ENCODE measurements around the gene DNAJC17.

DNAJC17 gene

DNA sequence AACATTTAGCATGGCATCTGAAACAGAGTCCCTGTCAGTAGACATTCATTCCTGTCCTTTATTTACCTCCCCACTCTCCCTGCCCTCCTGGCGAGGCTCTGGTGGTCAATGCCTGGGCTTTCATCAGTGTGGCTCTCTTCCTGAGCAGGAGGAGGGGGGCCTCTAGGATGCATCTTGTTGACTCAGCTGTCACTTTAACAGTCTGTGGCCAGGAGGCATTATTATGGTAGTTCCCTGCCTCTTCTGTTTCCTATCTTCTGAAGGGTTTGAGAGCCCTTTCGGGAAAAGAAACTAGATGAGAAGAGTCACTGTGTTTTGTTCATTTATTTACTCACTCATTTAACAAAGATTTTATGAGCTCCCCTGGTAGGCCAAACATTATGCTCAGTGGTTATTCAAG lies 23.6 kb upstream of the DNAJC17 start:
- DNase-seq (ENCODE audit: low spot score): no peak

DNA sequence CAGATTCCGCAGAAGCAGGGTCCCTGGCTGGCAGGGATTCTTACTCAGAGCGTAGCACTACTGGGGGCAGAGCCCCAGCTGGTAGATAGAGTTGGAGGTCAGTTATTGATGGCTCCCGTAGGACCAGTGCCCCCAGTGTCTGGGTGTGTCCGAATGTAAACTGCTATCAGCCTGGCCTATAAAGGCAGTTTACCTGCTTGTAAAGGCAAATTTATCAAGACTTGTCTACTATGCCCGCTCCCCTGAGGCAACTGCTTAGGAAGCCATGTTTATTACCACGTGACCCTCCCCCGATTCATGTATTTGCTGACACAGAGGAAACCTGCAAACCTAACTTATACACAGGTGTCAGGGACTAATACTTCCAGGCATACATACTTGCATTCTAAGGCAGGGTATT lies 21.8 kb upstream of the DNAJC17 start:
- DNase-seq (ENCODE audit: low spot score): no peak

DNA sequence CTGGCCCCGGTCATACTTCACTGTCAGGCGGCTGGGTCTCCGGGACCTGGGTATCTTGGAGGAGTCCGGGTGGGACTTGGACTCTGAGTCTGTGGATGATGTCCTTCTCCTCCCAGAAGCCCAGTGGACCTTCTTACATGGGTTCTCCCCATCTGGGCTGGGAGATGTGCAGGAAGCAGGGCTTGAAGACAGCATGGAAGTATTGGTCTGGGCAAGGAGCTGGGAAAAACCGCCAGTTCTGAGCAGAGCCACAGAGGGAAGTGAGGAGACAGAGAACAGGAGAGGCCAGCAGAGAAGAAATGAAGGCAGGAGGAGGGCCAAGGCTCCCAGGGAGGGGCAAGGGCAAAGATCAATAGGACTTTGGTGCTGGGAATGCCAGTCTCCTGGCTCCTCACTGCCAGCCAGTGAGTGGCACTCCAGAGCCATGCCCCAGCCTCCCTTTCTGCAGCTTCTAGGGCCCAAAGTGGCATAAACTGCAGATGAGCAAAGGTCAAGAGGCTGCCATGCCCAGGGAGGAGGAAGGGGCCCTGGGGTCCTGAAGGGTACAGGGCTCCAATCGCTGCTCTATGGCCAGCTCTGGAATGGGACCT lies 21.3 kb upstream of the DNAJC17 start, which contains the start of gene PPP1R14D:
PPP1R14D (minus strand) TSS at position 262 of the 590 bp plus-strand sequence; CDS start at position 195, 67 bp downstream.
- no peak for DNase-seq (ENCODE audit: low spot score)

DNA sequence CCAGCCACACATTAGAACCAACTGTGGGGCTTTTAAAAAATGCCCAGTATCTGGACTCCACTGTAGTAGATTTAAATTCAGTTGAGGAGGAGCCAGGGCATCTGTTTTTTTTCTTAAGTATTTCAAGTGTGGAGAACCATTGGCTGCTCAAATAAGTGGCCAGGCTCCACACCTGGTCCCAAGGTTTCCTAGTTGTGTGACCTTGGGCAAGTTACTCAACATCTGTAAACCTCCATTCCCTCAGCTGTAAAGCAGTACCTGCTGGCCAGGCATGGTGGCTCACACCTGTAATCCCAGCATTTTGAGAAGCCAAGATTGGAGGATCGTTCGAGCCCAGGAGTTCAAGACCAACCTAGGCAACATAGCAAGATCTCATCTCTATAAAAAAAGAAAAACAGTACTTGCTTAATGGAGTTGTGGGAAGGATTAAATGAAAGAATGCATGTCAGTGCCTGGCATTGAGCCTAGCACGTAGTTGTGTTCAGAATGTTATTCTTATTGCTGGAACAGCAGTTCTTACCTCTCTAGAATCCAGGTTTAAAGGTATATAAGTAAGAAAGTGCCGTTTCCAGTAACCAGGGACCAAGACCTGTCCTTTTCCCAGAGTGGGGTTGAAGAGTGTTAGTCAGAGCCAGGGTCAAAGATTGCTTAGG lies 19.3 kb upstream of the DNAJC17 start:
- no peak for DNase-seq (ENCODE audit: low spot score)

DNA sequence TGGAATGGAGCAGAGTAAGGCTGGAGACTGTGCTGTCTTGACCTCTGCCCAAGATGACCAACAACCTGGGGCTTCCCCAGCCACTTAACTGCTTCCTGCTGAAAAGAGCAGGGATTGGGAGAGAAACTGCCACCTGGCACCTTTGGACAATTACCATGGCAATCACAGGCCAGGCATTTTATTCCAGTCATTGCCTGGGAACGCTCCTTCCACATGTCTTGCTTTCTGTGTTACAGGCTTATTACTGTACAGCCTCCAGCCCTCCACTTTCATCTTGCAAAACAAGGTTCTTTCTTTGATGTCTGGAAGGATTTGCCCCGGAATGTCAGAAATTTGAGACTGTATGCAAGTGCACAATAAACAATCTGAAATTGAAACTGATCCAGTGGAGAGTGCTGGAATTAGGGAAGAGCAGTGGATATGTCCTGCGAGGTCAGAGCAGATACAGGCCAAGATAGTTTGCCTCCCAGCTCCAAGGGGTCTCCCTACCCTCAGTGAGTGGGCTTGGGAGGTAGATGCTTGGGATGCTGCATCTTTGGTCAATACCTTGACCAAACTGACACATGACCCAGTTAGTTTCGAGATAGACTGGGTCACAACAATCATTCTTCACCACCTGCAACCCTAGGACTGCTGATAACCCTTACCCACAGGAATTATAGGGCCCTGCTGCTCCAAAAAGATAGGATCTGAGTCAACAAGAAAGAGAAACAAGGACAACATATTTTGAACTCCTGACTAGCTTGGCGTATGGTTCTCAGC lies 18.6 kb upstream of the DNAJC17 start:
- no peak for DNase-seq (ENCODE audit: low spot score)

DNA sequence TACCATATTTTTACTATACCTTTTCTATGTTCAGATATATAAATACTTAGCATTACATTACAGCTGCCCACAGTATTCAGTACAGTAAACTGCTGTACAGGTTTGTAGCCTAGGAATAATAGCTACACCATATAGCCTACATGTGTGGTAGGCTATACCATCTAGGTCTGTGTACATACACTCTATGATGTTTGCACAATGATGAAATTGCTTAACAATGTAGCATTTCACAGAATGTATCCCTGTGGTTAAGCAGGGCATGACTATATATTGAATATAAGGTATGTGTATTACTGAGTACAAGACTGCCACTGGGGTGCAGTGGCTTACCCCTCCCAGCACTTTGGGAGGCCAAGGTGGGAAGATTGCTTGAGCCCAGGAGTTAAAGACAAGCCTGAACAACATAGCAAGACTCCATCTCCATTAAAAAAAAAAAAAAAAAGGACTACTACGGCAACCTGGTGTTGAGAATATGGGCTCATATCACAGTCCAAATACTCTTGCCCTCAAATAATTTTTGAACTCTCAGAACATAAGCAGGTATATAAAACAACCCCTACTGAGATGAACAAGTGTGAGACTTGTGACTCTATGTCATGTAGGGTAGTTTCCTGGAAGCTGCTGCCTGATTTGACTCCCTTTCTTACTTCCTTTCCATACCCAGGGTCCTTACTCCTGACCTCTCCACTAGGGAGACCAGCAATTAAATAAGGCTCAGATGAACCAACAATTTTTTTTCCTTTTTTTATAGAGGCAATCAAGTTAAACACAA lies 16.5 kb upstream of the DNAJC17 start:
- DNase-seq (ENCODE audit: low spot score): no peak

DNA sequence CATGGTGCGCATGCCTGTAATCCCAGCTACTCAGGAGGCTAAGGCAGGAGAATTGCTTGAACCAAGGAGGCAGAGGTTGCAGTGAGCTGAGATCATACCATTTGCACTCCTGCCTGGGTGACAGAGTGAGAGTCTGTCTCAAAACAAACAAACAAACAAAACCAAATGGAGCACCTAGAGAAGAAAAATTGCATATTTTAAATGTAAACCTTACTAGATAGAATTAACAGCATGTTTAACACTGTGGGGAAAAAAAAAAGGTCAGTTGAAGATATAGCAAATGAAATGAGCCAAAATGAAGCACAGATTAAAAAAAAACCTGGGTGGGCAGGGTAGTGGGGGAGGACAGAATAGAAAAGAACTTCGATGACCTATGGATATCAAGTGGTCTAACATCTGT lies 13.9 kb upstream of the DNAJC17 start:
- DNase-seq (ENCODE audit: low spot score): no peak

DNA sequence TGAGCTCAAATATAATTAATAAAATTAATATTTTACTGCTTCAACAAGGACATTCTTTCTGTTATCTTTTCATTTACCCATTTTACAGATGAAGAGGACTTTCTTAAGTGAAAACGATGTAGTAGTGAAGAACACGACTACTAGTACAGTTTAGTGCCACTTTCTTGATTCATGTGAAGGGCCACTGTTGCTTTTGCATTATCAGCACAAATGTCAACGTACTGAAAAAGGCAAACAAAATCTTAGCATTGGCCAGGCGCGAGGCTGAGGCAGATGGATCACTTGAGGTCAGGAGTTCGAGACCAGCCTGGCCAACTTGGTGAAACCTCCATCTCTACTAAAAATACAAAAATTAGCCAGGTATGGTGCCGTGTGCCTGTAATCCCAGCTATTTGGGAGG lies 11.8 kb upstream of the DNAJC17 start:
- no peak for DNase-seq (ENCODE audit: low spot score)

DNA sequence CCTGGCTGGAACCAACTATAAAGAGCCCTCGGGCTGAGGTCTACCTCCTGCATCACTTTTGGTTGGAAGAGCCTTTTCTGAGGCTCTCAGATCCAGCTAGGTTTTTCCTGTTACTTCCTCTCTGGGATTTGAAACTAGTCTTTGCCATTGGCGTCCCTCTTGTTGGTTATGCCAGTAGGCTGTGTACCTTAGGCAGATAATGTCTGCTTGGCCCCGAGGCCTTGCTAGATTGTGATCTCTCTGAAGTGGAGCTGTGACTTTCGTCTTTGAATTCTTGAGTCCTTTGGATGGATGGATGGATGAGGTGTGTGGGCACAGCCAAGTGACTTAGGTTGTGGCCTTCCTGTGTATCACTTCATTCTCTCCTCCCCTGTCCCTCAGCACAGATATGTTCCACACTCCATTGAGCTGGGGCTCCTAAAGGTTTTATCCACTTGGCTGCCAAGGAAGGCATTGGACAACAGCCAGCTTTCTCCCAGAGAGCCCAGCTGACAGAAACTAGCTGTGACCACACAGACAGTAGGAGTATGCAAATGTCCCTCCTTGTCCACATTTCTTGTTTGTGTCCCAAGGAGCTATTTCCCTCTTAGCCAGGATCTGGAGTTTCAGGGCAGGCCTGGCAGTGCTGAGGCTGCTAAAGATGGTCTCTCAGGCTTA lies 7.9 kb upstream of the DNAJC17 start:
- peak; percentile 34 for DNase-seq (ENCODE audit: low spot score)

DNA sequence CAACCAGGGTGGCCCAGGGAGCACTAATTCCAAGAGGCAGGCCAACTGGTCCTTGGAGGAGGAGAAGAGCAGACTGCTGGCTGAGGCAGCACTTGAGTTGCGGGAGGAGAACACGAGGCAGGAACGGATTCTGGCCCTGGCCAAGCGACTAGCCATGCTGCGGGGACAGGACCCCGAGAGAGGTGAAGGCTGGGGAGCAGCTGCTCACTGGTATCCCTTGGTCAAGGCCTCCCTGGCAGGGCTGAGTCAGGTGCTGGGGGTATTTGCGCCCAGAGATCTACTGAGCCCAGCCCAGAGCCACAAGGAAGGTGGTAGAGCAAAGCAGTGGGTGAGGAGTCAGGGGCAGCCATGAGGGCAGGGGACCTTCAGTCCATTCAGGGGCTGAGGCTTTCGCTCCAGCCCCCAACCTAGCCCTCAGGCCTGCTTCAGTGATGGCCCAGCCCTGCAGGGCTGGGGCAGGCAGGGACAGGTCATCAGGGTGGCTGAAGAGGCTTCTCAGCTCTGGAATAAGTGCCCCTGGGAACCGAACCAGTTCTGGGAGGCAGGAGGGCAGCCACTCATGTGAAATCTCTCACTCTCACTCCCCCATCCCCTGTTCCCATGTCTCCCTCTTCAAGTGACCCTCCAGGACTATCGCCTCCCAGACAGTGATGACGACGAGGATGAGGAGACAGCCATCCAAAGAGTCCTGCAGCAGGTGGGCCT lies 5.6 kb upstream of the DNAJC17 start:
- DNase-seq (ENCODE audit: low spot score): no peak

DNA sequence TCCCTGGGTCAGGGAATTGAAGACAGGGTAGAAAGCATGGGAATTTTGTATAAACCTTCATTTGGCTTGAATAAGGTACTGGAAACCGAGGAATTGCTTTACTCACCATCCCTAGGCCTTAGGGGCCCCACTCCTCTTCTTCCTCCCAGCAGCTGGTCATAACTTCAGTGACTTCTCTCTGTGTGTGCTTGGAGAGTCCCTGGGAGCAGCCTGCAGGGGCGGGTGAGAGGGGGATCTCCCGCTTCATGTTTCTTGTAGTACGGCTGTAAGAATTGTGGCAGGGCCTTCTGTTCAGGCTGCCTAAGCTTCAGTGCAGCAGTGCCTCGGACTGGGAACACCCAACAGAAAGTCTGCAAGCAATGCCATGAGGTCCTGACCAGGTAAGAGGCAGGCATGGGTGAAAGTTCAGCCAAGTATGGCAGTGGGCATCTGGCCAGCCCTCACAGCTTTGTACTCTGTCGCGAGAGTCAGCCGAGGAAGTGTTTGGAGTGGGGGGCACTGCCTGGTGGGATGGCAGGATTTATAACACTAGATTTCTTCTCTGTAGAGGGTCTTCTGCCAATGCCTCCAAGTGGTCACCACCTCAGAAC lies 1.7 kb upstream of the DNAJC17 start:
- no peak for DNase-seq (ENCODE audit: low spot score)

DNA sequence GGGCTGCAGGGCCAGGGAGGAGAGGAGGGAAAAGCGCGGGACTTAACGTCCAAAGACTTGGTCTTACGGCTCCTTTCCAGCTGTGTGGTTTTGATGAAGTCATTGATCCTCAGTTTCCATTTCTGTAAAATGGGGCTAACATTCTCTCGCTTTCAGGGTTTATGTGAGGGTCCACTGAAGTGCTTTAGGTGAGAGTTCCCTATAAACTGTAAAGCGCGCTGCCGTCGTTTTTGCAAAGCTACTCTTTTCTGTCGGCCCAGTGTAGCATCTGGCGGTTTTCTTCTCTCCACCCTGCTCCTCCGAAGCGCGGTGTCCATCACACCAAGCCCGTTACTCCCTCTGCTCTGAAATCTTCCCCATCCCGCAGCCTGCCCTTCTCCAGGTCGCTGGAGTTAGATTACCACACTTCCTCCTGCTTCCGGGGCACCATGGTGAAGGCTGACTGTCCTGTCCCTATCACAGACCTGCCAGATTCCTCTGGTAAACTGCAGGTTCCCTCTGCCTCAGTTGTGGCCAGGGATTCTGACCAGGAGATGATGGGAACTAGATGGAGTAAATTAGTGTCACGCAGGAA lies 702 bp upstream of the DNAJC17 start:
- no peak for DNase-seq (ENCODE audit: low spot score)

DNA sequence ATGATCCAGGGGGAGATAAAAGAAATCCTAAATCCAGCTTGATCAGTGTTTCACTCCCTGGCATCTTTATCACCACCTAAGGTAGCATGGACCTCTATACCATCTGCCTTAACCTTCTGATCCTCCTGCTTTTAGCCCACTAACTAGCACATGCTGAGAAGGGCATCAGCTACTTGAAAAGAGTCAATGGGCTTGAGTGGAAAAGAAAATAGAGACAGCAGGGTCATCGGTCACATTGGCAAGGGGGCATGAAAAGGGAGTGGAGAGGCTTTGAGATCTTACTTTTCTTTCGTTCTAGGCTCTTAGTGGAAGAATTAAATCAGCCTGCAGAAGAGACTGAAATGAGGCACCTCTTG lies 623 bp downstream of the DNAJC17 start:
- DNase-seq (ENCODE audit: low spot score): no peak

DNA sequence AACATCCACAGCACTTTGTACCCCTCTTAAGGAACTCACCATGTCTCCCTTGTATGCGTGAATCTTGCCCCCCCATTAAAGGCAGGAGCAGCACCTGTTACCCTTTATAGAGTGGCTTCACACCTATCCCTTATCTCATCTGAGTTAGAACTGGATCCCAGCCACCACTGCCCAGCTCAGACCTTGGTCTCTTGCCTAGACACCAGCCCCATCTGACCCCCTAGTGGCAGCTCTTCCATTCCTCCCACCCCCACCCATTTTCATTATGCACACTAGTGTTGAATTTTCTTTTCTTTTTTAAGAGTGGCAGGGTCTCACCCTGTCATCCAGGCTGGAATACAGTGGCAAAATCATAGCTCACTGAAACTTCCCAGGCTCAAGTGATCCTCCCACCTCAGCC lies 3.6 kb downstream of the DNAJC17 start:
- no peak for DNase-seq (ENCODE audit: low spot score)

DNA sequence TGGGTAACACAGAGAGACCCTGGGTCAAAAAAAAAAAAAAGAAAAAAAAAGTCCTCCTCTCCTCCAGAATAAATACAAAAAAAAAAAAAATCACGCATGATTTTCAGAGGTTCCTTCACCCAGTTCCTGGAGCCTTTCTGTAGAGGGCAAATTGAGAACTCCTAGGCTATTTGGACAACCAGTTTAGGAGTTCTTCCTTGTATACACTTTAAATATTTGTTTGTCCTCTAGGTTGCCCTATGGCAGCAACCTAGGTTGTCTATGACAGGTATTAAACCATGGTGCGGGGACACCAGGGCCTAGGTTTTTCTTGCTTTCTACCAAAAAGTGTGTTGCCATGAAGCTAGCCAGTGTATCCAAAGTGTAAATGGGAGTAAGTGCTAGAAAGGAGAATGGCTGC lies 4.2 kb downstream of the DNAJC17 start:
- no peak for DNase-seq (ENCODE audit: low spot score)

DNA sequence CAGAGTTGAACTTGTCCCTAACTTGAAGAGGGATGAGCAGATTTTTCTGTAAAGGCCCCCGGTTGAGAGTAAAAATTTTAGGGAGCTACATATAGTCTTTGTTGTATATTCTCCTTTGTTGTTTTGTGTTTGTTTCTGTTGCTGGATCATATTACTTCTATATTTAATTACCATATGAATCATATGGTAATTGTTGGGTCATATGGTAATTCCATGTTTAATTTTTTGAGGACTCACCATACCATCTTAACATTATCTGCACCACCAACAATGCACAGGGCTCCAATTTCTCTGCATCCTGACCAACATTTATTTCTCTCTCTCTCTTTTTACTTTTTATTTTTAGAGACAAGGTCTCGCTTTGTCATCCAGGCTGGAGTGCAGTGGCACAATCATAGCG lies 7.8 kb downstream of the DNAJC17 start:
- no peak for DNase-seq (ENCODE audit: low spot score)

DNA sequence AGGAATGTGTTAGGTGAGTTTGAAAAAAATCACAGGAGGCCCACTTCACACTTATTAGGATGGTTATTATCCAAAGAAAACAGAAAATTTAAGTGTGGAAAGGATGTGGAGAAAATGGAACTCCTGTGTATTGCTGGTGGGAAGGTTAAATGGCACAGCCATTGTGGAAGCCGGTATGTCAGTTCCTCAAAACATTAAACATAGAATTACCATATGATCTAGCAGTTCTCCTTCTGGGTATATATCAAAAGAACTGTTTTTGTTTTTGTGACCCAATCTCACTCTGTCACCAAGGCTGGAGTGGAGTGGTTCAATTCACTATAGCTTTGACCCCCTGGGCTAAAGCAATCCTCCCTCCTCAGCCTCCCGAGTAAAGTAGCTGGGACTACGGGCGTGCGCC lies 10.8 kb downstream of the DNAJC17 start:
- DNase-seq (ENCODE audit: low spot score): no peak

DNA sequence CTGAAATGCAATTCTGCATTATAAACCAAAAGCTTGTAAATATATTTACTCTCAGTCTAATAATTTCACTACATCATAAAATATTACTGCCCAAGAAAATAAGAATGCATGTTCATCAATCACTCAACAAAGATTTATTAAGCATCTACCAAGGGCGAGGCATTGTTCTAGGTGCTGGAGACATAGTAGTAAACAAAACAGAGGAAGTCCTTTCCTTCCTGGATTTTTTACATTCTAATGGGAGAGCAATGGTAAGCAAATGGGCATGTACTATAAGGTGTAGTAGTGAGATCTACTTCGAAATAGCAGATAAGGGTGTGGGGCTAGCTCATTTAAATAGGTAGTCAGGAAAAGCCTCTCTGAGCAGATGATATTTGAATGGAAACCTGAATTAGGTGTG lies 11.2 kb downstream of the DNAJC17 start:
- DNase-seq (ENCODE audit: low spot score): no peak

DNA sequence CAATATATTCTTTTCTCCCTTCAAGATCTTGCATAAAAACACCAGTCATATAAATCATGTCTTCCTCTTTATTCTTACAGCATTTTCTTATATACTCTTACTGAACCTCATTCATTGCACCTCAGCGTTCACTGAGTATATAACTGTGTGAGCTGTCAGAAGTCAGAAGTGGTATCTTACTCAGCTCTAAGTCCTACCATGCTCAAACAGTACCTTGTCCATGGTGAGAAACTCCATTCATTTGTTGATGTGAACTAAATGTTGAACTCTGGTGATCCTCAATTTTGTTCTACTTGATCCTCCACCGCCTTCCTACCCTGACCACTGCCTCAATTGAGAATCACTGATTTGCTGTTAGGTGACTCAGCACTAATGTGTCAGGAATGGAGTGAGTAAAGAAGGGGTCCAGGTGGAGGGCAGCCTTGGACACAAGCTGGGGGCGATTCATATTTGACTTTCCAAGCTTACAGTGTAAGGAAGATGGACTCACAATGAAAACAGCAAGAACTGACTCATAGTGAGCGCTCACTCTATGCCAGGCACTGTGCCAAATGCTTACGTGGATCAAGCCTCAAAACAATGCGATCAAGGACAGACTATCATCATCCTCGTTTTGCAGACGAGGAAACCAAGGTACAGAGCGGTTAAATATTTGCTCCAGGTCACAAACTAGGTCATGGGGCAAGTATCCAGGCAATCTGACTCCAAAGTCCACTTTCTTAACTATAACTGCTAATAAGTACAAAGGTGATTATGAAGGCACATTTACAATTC lies 13.9 kb downstream of the DNAJC17 start:
- DNase-seq (ENCODE audit: low spot score): no peak

DNA sequence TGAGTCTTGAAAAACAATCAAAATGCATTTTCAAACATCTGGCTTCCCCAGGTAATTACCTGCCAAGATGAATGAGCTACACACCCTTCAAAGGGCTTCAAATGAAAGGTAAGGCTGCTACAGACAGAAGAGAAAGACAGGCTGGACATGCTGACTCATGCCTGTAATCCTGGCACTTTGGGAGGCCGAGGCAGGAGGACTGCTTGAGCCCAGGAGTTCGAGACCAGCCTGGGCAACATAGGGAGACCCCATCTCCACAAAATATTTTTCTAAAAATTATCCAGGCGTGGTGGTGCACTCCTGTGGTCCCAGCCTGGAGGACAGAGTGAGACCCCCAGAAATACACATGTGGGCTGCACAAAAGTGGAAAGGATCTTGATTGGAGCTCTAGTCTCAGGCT lies 14.9 kb downstream of the DNAJC17 start:
- DNase-seq (ENCODE audit: low spot score): no peak

Data from pons (tissue), 1 donor.